ENCODE results near the gene ST6GALNAC3.

DNA sequence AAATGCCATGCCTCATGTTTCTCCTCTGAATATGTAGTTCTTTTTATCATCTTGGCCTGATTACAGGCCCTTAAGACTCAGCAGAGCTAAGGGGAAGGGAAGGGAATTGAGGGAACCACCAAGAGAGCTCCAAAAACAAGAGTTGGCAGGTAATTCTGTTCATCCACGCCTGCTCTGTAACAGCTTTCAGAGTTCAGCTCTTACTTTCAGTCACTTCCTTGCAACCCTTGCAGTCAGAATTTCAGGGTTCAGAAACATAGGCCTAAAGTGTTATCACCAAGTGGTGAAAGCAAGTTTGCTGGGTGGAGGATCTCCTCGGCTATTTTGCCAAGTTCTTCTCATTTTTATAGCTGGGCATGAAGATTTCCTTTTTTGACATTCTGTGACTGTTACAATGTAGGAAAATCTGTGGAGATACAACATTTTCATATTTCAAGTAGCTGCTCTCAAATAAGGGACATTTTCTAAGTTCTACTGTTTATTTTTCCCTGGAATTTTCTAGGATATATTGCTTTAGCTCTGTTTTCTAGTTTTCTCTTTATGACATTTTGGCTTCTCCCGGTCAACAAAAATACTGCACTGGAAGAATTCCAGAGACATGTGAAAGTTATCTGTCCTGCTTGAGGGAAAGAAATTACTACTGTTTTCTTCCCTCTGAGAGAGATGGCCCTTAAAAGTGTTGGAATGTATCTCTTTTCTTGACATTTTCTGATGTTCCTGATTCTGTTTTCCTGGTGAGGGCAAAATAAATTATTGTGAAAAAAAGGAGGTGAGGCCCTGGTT lies 540.9 kb downstream of the ST6GALNAC3 start:
- TF ChIP-seq, protein P1, sequence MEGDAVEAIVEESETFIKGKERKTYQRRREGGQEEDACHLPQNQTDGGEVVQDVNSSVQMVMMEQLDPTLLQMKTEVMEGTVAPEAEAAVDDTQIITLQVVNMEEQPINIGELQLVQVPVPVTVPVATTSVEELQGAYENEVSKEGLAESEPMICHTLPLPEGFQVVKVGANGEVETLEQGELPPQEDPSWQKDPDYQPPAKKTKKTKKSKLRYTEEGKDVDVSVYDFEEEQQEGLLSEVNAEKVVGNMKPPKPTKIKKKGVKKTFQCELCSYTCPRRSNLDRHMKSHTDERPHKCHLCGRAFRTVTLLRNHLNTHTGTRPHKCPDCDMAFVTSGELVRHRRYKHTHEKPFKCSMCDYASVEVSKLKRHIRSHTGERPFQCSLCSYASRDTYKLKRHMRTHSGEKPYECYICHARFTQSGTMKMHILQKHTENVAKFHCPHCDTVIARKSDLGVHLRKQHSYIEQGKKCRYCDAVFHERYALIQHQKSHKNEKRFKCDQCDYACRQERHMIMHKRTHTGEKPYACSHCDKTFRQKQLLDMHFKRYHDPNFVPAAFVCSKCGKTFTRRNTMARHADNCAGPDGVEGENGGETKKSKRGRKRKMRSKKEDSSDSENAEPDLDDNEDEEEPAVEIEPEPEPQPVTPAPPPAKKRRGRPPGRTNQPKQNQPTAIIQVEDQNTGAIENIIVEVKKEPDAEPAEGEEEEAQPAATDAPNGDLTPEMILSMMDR (IDR thresholded peaks at IDR 0.05), result no peak
- no peak for TF ChIP-seq POLR2A (IDR thresholded peaks at IDR 0.05)

Data from testis (tissue), 2 donors.